Esophagus squamous epithelium (tissue), 4 donors: ENCODE measurements around the gene CXCL8.

Source experiments
- CTCF ChIP-seq, 6 experiments: fragments of 450-650 bp in 4 of 6; fragments of 200-600 bp in 2 of 6; sonication (generic) in 2 of 6; IDR thresholded peaks; one replicate each; pipeline ENCODE4 v1.5.1; 2016 to 2019; ENCODE audit warnings: antibody characterized with exemption in 6 of 6, mild to moderate bottlenecking in 4 of 6, moderate library complexity in 4 of 6
- POLR2A ChIP-seq, 4 donors: fragments of 450-650 bp; IDR thresholded peaks; one replicate each; pipeline ENCODE4 v1.6.1; 2017; ENCODE audit warnings: antibody characterized with exemption in 4 of 4, mild to moderate bottlenecking in 4 of 4, moderate library complexity in 3 of 4

DNA sequence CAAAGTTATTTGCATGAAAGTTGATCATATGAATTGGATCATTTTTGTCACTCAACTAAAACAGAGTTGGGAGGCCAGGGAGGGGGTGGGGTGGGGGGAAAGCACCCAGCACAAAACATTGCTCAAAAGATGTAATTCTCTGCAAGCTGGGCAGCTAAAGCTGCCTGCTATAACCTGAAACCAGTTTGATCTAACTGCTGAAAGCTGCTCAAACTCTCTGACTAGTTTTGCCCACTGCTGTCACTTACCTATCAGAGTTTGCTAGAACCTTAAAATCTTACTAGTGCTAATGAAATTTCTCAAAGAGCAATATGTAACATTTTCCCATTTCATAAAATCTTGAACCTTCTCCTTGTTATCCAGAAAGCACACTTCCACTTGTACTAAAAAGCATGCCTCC, 10.4 kb downstream of the CXCL8 start:
- TF ChIP-seq CTCF (IDR thresholded peaks at IDR 0.05) = no peak
- TF ChIP-seq POLR2A (IDR thresholded peaks at IDR 0.05) = no peak
